Medulla oblongata (tissue), 1 donor: Measurements from ENCODE around the gene RETN.

Experiments used
- DNase-seq: peaks from one replicate; pipeline ENCODE4 v3.0.0-alpha.2; 2015; ENCODE audit errors: extremely low spot score

Gene RETN

DNA sequence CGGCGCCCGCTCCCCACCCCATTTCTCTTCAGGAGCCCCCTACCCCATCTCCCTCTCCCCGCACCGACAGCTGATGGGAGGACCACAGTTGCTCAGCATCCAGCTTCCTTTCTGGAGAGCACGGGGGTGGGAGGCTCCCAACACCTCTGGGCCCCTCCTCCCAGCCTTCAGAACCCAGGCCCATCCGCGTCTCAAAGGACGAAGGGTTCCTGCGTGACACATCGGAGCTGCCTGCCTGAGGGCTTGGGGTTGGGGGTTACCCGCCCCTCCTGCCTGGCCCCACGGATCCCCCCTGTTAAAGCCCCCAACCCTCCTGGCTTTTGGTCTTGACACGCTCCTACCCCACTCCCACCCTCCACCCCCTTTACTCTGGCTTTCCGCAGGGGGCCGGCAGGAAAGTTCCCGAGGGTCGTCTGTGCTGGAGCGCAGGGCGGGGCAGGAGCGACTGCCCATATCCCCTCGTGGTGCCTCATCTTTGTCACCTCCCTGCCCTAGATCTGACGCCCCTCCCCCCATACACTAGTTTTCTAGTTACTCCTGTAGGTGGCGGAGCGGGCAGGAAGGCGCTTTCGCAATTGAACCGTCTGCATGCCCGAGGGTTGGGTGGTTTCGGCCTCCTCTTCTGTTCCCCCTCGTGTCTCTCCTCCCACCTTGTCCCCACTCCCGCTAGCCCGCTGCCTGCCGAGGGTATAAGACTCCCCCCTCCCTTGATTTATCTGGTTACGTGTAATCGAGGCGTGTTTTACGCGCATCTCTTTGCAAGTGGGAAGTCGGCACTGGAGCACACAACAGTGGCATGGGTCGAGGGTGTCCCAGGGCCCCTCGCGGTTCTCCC is 12.7 kb downstream of the RETN start:
- DNase-seq, result peak; percentile 81

GRCh38 chr19:7682175-7682855 is 13.5 kb downstream of the RETN start:
- no peak for DNase-seq

GRCh38 chr19:7685546-7686445 is 16.9 kb downstream of the RETN start:
- DNase-seq, result no peak

DNA sequence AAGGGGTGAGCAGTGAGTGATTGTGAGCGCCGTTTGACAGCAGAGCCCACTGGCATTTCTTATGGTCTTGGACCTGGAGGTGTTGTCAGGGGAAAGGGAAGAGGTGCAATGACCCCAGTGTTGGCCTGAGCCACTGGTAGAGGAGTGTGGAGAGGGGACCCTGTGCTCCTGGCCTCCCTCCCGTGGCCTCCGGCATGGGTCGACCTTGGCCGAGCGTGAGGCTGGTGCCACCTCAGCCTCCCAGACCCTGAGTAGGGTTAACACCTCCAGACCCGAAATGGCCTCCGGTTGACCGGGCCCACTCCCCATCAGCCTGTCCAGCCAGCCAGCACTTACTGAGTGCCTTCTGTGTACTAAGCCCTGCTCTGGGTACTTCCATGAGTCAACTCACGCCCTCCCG is 18.3 kb downstream of the RETN start:
- DNase-seq, result no peak

DNA sequence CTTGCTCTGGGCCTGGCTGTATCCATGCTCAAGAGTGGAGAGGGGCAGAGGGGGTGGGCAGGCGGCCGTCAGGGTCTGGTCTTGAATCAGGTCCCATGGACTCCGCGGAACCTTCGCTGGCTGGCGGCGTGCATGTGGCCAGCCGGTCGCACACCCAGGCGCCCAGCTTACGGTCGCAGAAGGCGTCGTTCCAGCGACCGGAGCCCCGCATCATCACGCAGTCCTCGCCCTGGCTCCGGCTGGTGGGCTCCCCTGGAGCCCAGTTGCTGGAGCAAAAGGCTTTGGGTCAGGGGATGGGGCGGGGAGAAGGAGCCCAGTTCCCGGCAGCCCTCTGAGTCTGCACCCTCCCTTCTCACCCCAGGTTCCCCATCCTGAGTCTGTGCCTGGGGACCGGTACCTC is 20.3 kb downstream of the RETN start:
- no peak for DNase-seq

DNA sequence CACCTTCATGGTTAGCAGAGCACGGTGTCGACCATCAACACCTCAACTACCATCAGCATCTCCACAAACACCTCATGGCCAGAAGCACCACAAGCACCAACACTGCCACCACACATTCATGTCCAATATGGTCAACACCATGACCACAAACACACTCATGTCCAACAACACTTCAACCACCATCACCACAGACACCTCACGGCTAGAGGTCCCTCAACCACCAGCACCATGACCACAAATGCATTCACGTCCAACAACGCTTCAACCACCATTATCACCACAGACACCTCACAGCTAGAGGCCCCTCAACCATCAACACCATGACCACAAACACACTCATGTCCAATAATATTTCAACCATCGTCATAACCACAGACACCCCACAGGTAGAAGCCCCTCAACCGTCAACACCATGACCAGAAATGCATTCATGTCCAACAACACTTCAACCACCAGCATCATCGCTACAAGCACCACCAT is 22.0 kb downstream of the RETN start:
- no peak for DNase-seq

DNA sequence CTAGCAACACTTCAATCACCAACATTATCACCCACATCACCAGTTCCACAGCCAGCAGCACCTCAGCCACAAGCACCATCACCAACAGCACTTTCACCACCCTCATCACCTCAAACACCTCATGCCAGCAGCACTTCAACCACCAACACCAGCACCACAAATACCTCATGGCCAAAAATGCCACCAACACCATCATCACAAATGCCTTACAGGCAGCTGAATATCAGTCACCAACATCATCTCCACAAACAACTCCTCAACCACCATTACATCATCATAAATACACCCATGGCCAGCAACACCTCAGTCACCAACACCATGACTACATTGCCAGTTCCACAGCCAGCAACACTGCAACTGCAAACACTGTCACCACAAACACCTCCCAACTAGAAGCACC is 22.6 kb downstream of the RETN start:
- DNase-seq, result no peak

DNA sequence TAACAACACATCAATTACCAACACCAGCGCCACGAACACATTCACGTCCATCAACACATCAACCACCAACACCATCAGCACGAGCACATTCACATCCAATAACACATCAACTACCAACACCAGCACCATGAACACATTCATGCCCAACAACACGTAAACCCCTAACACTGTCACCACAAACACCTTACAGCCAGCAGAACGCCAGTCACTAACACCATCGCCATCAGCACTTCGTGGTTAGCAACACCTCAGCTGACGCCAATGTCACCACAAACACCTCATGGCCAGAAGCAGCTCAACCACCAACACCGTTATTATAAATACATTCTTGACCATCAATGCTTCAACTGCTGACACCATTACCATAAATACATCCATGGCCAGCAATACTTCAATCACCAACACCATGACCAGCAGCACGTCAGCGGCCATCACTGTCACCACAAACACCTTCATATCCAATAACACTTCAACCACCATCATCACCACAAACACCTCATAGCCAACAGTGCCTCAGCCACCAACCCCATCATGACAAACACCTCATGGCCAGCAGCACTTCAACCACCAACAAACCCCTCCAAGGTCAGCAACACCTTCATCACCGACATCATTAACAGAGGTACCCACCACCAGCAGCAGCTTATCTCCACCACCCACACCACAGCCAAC is 23.7 kb downstream of the RETN start:
- DNase-seq, result no peak

DNA sequence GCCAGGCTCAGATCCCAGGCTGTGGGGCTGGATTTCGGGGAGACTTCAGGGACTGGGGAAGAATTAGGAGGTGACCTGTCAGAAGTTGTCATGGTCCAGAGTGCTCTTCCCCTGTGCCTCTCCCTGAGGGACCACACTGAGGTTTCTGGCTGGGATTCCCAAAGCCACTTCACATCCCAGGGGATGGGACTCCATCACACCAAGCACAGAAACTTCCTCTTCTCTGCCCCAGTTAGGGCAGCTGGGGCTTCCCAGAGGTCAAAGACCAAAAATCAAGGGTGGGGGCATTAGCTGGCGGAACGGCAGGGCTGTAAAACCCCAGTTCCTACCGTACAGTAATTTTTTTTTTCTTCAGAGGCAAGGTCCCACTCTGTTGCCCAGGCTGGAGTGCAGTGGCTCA is 25.6 kb downstream of the RETN start:
- DNase-seq, result no peak

DNA sequence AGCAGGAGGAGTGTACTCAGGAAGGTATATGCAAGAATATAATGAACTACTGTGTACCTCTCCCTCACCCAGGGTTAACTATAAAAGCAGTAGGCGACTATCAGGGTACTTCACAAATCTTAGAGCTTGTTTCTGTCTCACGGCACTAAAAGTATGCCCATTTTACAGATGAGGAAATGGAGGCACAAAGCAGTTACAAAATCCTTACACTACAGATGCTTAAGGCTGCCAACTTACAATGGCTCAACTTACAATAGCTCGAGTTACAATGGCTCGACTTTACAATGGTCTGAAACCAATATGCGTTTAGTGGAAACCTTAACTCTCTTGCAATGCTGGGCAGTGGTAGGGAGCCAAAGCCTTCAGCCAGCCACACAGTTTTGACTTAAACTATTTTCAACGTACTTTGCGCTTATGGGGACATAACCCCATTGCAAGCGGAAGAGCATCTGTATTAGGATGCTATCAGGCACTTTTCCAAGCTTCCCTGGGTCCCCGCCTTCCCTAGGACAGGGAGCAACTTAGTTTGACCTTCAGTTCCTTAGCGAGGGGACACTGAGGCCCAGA is 29.0 kb downstream of the RETN start:
- no peak for DNase-seq

DNA sequence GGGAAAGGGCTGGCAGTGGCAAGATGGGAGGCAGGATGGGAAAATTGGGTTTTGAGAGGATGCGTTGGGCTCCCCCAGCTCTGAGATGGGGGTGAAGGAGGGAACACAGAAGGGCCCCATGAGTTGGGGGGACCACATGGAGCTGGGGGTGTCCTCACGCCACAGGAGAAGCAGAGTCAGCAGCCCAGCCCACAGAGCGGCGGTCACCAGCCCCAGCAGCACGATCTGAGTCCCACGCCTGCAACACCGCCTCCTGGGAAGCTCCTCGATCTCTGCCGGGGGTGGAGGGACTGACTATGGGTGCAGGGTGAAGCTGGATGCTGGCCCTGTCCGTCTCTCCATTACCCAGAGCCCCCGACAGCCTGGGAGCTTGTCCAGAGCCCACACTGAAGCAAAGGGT is 29.7 kb downstream of the RETN start:
- no peak for DNase-seq

GRCh38 chr19:7699003-7699402 is 30.2 kb downstream of the RETN start:
- no peak for DNase-seq

DNA sequence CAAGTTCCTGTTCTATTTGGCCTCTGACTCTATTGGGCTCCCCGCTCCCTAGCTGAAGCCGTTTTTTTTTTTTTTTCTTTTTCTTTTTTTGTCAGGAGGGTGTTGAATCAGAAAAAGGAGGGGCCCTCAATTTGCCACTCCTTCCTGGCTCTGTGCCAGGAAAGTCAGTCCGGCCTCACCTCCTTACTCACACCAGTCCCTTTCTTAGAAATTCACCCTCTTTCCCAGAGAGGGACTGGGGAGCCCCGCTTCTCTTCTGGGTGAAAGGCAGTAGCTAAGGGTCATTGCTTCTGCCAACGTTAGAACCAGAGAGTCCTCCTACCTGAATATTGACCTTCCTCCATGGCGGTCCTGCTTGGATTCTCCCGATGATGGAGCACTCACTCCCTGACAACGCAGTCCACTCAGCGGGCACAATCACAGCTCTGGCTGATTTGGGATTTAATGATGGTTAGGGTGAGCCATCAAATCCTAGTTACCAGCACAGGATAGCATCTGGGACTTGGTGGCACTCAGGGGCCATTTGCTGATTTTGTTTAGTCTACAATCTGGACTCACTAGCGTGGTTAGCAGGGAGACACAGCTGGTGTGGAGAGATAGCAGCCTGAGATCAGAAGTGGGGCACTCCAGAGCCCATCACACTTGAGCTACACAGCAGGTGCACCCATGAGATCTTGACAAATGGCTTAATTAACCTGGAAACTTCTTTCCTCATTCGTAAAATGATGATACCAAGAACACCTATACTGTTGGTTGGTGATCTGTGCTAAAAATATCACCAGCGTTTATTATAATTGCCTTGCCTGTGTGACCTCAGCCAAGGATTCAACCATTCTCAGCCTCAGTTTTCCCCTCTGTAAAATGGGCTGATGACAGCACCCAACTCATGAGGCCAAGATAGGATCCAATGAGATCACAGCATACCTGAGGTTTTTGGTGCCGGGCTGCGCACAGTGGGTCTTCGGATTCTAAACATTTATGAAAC is 30.9 kb downstream of the RETN start:
- no peak for DNase-seq

GRCh38 chr19:7701049-7701653 is 32.3 kb downstream of the RETN start:
- DNase-seq, result no peak

GRCh38 chr19:7701654-7702457 is 33.0 kb downstream of the RETN start, which contains the start of gene FCER2:
TSS of gene FCER2 (minus strand) at chr19:7702131. CDS start at chr19:7699760, 2,371 bp downstream.
- DNase-seq, result no peak

DNA sequence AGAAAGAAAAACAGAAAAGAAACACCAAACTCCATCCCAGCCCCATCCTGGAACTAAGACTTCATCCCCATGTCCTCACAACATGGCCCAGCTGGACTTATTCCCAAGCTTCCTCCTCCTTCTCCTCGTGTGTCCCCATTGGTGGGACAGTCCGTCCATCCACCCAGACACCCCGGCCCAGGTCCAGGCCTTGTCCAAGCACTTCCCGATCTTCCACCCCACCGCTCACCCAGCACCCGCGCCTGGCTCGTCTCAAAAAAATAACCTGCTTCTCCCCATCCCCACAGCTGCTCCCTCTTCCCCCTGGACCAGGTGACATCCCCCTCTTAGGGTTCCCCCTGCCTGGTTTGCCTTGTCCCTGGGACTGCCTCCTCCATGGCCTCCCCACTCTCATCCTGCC is 34.5 kb downstream of the RETN start:
- DNase-seq, result no peak

GRCh38 chr19:7704280-7705060 is 35.6 kb downstream of the RETN start:
- DNase-seq, result no peak
